Bone marrow (tissue), 2 donors: ENCODE data around the gene ITPRID1.

ENCODE experiments used
- DNase-seq, 2 donors: peaks; one replicate each; lab custom pipeline; 2025; lab: John Stamatoyannopoulos, UW

ITPRID1 gene

DNA sequence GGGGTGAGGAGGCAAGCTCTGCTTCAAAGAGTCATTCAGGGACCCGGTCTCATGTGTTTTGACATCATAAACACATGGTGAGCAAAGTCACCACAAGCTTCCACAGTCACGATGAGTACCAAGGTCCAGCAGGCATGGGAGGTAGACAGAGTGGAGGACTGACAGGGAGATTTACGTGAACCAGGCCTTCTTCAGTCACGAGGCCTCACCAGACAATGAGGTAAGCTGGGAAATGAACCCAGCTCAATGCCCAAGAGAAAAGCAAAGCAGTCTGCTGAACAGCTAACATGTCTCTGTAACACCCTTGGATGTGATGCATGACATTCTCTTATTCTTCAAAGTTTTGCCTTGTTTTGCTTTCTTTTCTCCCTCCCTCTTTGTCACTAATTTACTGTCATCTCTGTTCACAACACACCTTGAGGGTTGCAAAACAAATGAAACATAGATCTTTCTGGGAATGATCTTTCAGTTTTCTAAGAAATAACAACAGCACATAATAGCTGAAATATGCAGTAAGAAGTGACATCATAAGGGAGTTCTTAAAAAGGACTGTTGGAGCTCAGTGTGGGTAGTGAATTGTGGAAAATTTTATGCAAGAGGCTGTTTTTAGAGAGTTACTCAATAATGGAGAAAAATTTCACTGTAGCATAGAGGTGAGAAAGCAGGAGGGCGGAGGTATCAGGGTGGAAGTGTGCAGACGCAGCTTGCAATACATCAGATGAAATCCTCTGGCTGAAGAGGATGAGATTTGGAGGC lies 182.1 kb downstream of the ITPRID1 start:
- DNase-seq = no peak

DNA sequence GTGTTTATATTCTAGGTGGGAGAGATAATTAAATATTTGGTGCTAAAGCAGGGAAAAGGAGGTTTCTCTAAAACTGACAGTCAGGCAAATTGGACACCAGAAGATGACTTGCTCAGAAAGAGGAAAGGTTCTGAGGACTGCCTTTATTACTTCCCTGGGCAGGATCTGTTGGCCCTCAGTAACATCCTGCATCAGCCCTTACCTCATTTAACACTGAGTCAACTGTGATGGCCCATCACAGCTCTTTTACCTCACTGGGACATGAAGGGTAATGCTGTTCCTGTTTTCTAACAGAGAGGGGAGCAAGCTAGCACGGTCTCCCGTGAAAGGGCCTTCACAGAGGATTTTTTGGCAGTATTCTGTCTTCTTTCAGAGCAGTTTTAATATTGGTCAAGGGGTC lies 185.2 kb downstream of the ITPRID1 start:
- DNase-seq = no peak

DNA sequence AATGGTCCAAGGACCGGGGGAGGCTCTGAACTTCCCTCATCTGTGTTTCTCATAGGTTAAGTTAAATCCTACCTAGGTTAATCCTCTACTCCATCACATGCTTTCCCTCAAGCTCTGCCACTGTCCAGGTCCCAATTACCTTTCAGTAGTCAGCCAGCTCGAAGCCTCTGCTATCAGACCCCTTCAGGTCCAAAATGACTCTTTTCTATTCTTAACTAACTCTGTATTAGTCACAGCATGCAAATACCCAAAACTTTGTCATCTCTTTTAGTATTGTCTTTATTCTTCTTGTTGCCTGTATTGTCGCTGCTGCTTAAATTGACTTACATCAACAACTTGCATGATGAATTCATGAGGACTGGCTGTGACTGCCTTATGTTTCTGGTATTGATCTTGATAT lies 188.5 kb downstream of the ITPRID1 start:
- DNase-seq = no peak

DNA sequence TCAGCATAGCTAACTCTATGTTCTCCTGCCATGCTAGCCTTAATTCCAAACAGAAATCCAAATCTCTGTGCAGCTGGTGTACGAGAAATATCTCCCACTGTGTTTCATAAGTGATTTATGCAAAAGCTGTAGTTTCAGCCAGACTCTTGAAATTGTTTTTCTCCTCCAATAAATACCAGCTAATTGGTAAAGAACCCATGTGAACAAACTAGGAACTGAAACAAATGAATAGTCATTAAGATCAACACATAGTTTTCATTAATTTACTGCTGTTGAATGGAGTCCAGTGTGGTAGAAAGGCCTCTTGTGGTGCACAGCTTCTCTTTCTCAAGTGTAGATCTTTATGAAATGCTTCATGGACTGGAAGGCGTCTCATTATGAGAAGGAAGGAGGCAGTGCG lies 191.5 kb downstream of the ITPRID1 start:
- DNase-seq = no peak

DNA sequence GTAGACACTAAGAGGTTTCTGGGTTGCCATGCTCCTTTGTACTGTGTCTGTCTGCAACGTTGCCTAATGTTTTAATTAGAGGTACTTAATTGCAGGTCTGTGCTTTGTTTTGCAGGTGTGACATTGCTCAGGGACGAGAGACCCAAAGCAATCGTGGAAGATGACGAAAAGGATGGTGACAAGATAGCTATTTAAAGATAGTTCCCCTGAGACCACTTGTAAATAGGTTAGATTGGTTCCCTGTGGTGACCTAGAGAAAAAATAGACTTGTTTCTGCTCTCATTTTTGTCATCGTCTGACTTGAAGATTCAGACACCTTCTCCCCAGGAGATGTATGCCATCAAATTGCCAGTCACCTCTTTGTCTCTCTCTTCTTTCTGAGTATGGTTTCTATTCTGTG lies 193.2 kb downstream of the ITPRID1 start:
- DNase-seq = no peak
